Measurements from ENCODE around the gene FTCD.
"Not testable (repeated sequence)": the region's sequence is repeated elsewhere in the genome, so short reads cannot be mapped to it uniquely, and the experiment has no call there.

The FTCD gene

DNA sequence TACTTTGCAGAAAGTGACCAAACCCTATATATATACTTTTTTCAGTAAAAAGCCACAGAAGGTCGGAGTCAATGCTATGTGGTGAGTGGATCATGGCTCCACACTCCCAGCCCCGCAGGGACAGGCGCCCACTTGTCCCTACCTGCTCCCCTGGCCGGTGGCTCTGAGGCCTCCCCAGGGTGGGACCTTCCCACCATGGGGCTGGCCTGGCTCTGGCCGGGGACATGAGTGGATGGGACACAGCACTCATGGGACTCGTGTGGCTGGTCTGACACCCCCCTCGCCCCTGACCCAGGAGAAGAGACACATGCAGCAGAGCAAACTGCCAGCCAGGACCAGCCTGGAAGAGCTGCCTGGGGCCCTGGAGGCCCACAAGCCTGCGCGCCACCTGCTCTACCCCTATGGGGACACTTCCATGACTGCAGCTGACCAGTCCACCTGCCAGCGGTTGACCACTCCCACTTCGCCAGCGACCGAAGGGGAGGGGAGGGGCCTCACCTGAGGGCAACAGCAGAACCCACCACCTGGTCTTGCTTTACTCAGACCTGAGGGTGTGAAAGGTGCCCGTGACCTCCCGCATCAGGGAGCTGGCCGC is 26.7 kb upstream of the FTCD start:
- H3K27me3 Mint-ChIP-seq, result no peaks in the 10 kb centered on the region
- H3K4me1 Mint-ChIP-seq (ENCODE audit: low read depth), result no peaks in the 10 kb centered on the region
- no peak overlapping the region for H3K4me3 Mint-ChIP-seq

GRCh38 chr21:46181436-46181835 is 26.1 kb upstream of the FTCD start:
- Mint-ChIP-seq H3K9me3 (peaks cover 4% of the 10 kb centered on the region), H3K27me3 (no peaks in the 10 kb centered on the region), H3K4me3 (no peak overlapping the region), H3K36me3 (ENCODE audit: low read depth) (no peaks in the 10 kb centered on the region), H3K4me1 (ENCODE audit: low read depth) (no peaks in the 10 kb centered on the region), H3K27ac (no peak overlapping the region)

More for the DNA sequence above, 26.7 kb upstream of the FTCD start:
- Mint-ChIP-seq H3K9me3 (peaks cover 4% of the 10 kb centered on the region), H3K27ac (no peak overlapping the region), H3K36me3 (ENCODE audit: low read depth) (no peaks in the 10 kb centered on the region)

GRCh38 chr21:46180778-46181391 is 25.5 kb upstream of the FTCD start:
- Mint-ChIP-seq H3K27ac (no peak overlapping the region), H3K36me3 (ENCODE audit: low read depth) (no peaks in the 10 kb centered on the region), H3K9me3 (peaks cover 9% of the 10 kb centered on the region), H3K27me3 (peaks cover 5% of the 10 kb centered on the region), H3K4me1 (ENCODE audit: low read depth) (no peaks in the 10 kb centered on the region), H3K4me3 (no peak overlapping the region)

- Mint-ChIP-seq H3K9me3 (peaks cover 13% of the 10 kb centered on the region), H3K27ac (no peak overlapping the region), H3K27me3 (peaks cover 10% of the 10 kb centered on the region), H3K36me3 (ENCODE audit: low read depth) (no peaks in the 10 kb centered on the region), H3K4me1 (ENCODE audit: low read depth) (no peaks in the 10 kb centered on the region), H3K4me3 (no peak overlapping the region)
Observed at GRCh38 chr21:46180079-46180722, 24.8 kb upstream of the FTCD start.

GRCh38 chr21:46179708-46180078 is 24.3 kb upstream of the FTCD start:
- Mint-ChIP-seq H3K36me3 (ENCODE audit: low read depth) (no peaks in the 10 kb centered on the region), H3K27me3 (peaks cover 13% of the 10 kb centered on the region), H3K4me1 (ENCODE audit: low read depth) (no peaks in the 10 kb centered on the region), H3K9me3 (peaks cover 18% of the 10 kb centered on the region), H3K4me3 (no peak overlapping the region), H3K27ac (no peak overlapping the region)

- peaks cover 18% of the 10 kb centered on the region for H3K27me3 Mint-ChIP-seq
- H3K36me3 Mint-ChIP-seq (ENCODE audit: low read depth), result no peaks in the 10 kb centered on the region
- H3K9me3 Mint-ChIP-seq, result peaks cover 24% of the 10 kb centered on the region
- H3K4me1 Mint-ChIP-seq (ENCODE audit: low read depth), result no peaks in the 10 kb centered on the region
- H3K27ac Mint-ChIP-seq, result no peak overlapping the region
- no peak overlapping the region for H3K4me3 Mint-ChIP-seq
Observed at GRCh38 chr21:46178961-46179360, 23.6 kb upstream of the FTCD start.

GRCh38 chr21:46176443-46177129 is 21.2 kb upstream of the FTCD start:
- H3K27me3 Mint-ChIP-seq, result peaks cover 18% of the 10 kb centered on the region
- not testable (repeated sequence) for H3K36me3 Mint-ChIP-seq (ENCODE audit: low read depth); H3K27ac Mint-ChIP-seq; H3K4me3 Mint-ChIP-seq; H3K4me1 Mint-ChIP-seq (ENCODE audit: low read depth)
- H3K9me3 Mint-ChIP-seq, result peaks cover 24% of the 10 kb centered on the region

DNA sequence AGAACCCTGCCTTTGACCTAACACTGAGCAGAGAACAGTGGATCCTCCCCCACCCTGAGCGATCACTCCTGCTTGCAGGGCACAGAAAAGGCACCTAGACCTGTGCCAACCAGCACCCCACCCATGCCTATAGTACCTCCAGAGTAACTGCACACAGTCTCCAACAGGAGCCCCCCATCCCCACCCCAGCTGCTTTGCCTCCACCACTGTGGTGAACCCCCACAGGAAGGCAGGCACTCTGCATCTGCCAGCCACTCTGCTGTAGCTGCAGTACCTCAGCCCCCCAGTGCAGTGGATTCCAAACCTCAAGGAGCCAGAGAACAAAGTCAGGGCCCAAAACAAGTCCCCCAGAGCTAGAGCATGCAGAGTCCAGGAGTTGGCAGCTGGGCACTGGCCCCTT is 18.2 kb upstream of the FTCD start:
- no peaks in the 10 kb centered on the region for H3K36me3 Mint-ChIP-seq (ENCODE audit: low read depth)
- no peak overlapping the region for H3K27ac Mint-ChIP-seq
- H3K4me1 Mint-ChIP-seq (ENCODE audit: low read depth), result no peaks in the 10 kb centered on the region
- no peak overlapping the region for H3K4me3 Mint-ChIP-seq
- peaks cover 24% of the 10 kb centered on the region for H3K9me3 Mint-ChIP-seq
- H3K27me3 Mint-ChIP-seq, result peaks cover 18% of the 10 kb centered on the region

GRCh38 chr21:46172863-46173528 is 17.6 kb upstream of the FTCD start:
- Mint-ChIP-seq H3K27me3 (peaks cover 18% of the 10 kb centered on the region), H3K27ac (no peak overlapping the region), H3K4me3 (no peak overlapping the region), H3K9me3 (peaks cover 24% of the 10 kb centered on the region), H3K36me3 (ENCODE audit: low read depth) (no peaks in the 10 kb centered on the region), H3K4me1 (ENCODE audit: low read depth) (no peaks in the 10 kb centered on the region)

DNA sequence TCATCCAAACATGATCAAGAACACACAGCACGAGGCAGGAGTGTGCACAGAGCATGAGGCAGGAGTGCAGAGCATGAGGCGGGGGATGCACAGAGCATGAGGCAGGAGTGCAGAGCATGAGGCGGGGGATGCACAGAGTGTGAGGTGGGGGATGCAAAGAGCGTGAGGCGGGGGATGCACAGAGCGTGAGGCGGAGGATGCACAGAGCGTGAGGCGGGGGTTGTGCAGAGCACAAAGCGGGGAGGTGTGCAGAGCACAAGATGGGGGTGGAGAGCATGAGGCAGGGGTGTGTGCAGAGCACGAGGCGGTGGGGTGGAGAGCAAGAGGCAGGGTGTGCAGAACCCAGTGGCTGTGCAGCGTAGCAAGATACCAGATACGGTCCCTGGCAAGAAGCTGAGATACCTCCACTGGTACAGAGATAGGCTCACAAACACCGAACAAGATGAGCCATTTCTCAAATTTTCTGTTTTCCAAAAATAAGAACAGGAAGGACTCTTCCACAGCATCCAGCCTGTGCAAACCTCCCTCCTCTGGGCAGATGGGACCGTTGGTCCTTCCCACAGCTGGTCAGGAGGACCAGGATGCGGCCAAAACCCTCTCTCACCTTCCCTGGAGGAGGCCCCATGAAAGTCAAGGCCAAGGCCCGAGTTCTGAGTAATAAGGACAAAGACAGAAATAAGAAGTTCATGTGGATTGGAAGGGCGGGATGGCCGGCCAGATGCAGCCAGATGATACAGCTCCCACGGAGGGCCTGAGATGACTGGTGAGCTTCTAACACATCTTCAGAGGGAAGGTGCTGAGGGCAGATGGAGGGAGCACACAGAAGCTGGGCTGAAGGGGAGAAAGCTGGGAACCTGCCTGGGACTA is 16.9 kb upstream of the FTCD start:
- no peak overlapping the region for H3K27ac Mint-ChIP-seq
- no peak overlapping the region for H3K4me3 Mint-ChIP-seq
- no peaks in the 10 kb centered on the region for H3K36me3 Mint-ChIP-seq (ENCODE audit: low read depth)
- peaks cover 20% of the 10 kb centered on the region for H3K9me3 Mint-ChIP-seq
- peaks cover 18% of the 10 kb centered on the region for H3K27me3 Mint-ChIP-seq
- H3K4me1 Mint-ChIP-seq (ENCODE audit: low read depth), result no peaks in the 10 kb centered on the region

GRCh38 chr21:46171585-46171984 is 16.2 kb upstream of the FTCD start:
- H3K27me3 Mint-ChIP-seq, result peaks cover 18% of the 10 kb centered on the region

GRCh38 chr21:46170436-46171193 is 15.2 kb upstream of the FTCD start:
- H3K36me3 Mint-ChIP-seq (ENCODE audit: low read depth); H3K4me3 Mint-ChIP-seq; H3K27me3 Mint-ChIP-seq; H3K4me1 Mint-ChIP-seq (ENCODE audit: low read depth): not testable (repeated sequence)
- Mint-ChIP-seq H3K27ac (peak overlapping the region; percentile 62), H3K9me3 (peaks cover 15% of the 10 kb centered on the region)

More at GRCh38 chr21:46171585-46171984, 16.2 kb upstream of the FTCD start:
- Mint-ChIP-seq H3K9me3 (peaks cover 20% of the 10 kb centered on the region), H3K36me3 (ENCODE audit: low read depth) (no peaks in the 10 kb centered on the region), H3K27ac (no peak overlapping the region), H3K4me1 (ENCODE audit: low read depth) (no peaks in the 10 kb centered on the region), H3K4me3 (no peak overlapping the region)

GRCh38 chr21:46168659-46169386 is 13.4 kb upstream of the FTCD start:
- Mint-ChIP-seq H3K4me3 (no peak overlapping the region), H3K4me1 (ENCODE audit: low read depth) (no peaks in the 10 kb centered on the region), H3K9me3 (no peaks in the 10 kb centered on the region), H3K36me3 (ENCODE audit: low read depth) (peaks cover 3% of the 10 kb centered on the region), H3K27me3 (no peaks in the 10 kb centered on the region), H3K27ac (no peak overlapping the region)
